ENCODE data around the gene NECTIN1.

NECTIN1 gene

GRCh38 chr11:119671561-119672015, 57.4 kb downstream of the NECTIN1 start:
- DNase-seq (ENCODE audit: low read depth in 2 of 2): no peak

- DNase-seq (ENCODE audit: low read depth in 2 of 2): no peak
Measured at GRCh38 chr11:119671051-119671450, 57.9 kb downstream of the NECTIN1 start.

- DNase-seq (ENCODE audit: low read depth in 2 of 2): no peak
Measured at GRCh38 chr11:119669487-119669886, 59.5 kb downstream of the NECTIN1 start.

- no peak for DNase-seq (ENCODE audit: low read depth in 2 of 2)
Measured at GRCh38 chr11:119668676-119669075, 60.3 kb downstream of the NECTIN1 start.

GRCh38 chr11:119666463-119667131, 62.4 kb downstream of the NECTIN1 start:
- peak; percentile 15 to 18 for DNase-seq (ENCODE audit: low read depth in 2 of 2)

GRCh38 chr11:119666061-119666460, 62.9 kb downstream of the NECTIN1 start:
- no peak for DNase-seq (ENCODE audit: low read depth in 2 of 2)

- DNase-seq (ENCODE audit: low read depth in 2 of 2): no peak
Measured at GRCh38 chr11:119664701-119665420, 64.1 kb downstream of the NECTIN1 start.

GRCh38 chr11:119664063-119664572, 64.9 kb downstream of the NECTIN1 start:
- DNase-seq (ENCODE audit: low read depth in 2 of 2): no peak

- DNase-seq (ENCODE audit: low read depth in 2 of 2): no peak
Measured at GRCh38 chr11:119663279-119663678, 65.7 kb downstream of the NECTIN1 start.

GRCh38 chr11:119661226-119661625, 67.8 kb downstream of the NECTIN1 start:
- no peak for DNase-seq (ENCODE audit: low read depth in 2 of 2)

GRCh38 chr11:119659971-119660723, 68.9 kb downstream of the NECTIN1 start:
- DNase-seq (ENCODE audit: low read depth in 2 of 2): no peak

- no peak for DNase-seq (ENCODE audit: low read depth in 2 of 2)
Measured at GRCh38 chr11:119652907-119653659, 75.9 kb downstream of the NECTIN1 start.

- no peak for DNase-seq (ENCODE audit: low read depth in 2 of 2)
Measured at GRCh38 chr11:119651802-119652584, 77.0 kb downstream of the NECTIN1 start.

- no peak for DNase-seq (ENCODE audit: low read depth in 2 of 2)
Measured at GRCh38 chr11:119650251-119650650, 78.7 kb downstream of the NECTIN1 start.

- no peak for DNase-seq (ENCODE audit: low read depth in 2 of 2)
Measured at GRCh38 chr11:119647254-119647653, 81.7 kb downstream of the NECTIN1 start.

GRCh38 chr11:119645018-119645417, 84.0 kb downstream of the NECTIN1 start:
- no peak for DNase-seq (ENCODE audit: low read depth in 2 of 2)

GRCh38 chr11:119644502-119644901, 84.5 kb downstream of the NECTIN1 start:
- DNase-seq (ENCODE audit: low read depth in 2 of 2): no peak

GRCh38 chr11:119643876-119644225, 85.1 kb downstream of the NECTIN1 start:
- no peak for DNase-seq (ENCODE audit: low read depth in 2 of 2)

- DNase-seq (ENCODE audit: low read depth in 2 of 2): no peak
Measured at GRCh38 chr11:119643212-119643875, 85.7 kb downstream of the NECTIN1 start.

- DNase-seq (ENCODE audit: low read depth in 2 of 2): no peak
Measured at GRCh38 chr11:119641983-119642745, 86.8 kb downstream of the NECTIN1 start.

All from stimulated activated CD8-positive, alpha-beta memory T cell treated with anti-CD3 and anti-CD28 coated beads, Interleukin-2, amount 100 ng/mL, for 1 hour (primary cell).